GM11168 (cell line): ENCODE data around the gene CD247.

Source experiments
- in situ Hi-C: fragments of 300-500 bp; cut with MboI; formaldehyde crosslinking; loops from one replicate; pipeline ENCODE4 v1.12.0; 2022; ENCODE audit warnings: low sequenced_read_pairs; ENCODE audit not compliant: unreplicated experiment

CD247 gene

DNA sequence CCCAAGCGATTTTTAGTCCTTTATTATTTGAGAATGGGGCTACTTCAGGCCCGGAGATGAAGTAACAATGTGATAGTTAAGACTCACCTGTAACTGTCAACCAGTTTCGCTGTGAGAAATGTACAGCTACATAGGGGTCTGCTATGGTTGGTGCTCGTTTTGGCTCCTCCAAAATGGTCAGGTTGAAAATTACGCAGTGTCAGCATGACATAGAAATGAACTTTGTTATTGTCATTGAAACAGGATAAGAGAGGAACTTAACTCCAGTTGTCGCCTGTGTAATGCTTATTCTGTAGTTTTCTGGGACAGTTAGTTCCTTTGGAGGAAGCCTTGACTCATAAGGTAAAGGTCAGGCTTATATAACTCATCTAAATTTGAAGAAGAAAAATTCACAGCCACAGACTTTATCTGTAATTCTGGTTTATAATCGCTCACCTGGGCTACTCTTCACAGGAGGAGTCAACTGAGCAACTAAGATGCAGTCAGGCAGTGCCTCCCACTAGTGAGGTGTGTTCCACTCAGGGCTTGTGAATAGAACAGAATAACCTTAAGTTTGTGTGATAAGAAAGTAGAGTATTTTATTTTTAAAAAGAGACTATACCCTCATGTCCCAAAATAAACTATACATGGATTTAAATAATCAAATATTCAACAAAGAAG, 130.9 kb downstream of the CD247 start:
- in situ Hi-C loops = no loop called here
